Tibial nerve (tissue), 4 donors: Measurements from ENCODE around the gene BMAL1. TPM values are rescaled to one million over a fixed set of nuclear protein-coding genes. Genes with fewer than 3 reads are reported as not detected.

Experiments
- DNase-seq, 2 donors: peaks; one replicate each; pipeline ENCODE4 v3.0.0-alpha.2; 2019; ENCODE audit warnings: low spot score in 2 of 2
- H3K27ac ChIP-seq, 4 donors: fragments of 200-600 bp; sonication (generic) in 3 of 4; one replicate each; pipeline ENCODE4 v1.5.1; 2017 to 2019; ENCODE audit warnings: mild to moderate bottlenecking in 1 of 4
- H3K27me3 ChIP-seq, 2 donors: fragments of 200-600 bp; sonication (generic) in 1 of 2; one replicate each; pipeline versions ENCODE4 v1.5.1 to v1.6.0; 2017 to 2019
- H3K36me3 ChIP-seq, 3 donors: fragments of 200-600 bp; sonication (generic); one replicate each; pipeline ENCODE4 v1.5.1; 2018 to 2019
- H3K4me1 ChIP-seq, 4 donors: fragments of 200-600 bp; sonication (generic) in 3 of 4; one replicate each; pipeline ENCODE4 v1.5.1; 2017 to 2019
- H3K4me3 ChIP-seq, 4 donors: fragments of 200-600 bp; sonication (generic) in 3 of 4; one replicate each; pipeline ENCODE4 v1.5.1; 2017 to 2019; ENCODE audit warnings: mild to moderate bottlenecking in 1 of 4, moderate library complexity in 1 of 4
- H3K9me3 ChIP-seq, 4 donors: fragments of 200-600 bp; sonication (generic) in 3 of 4; one replicate each; pipeline ENCODE4 v1.5.1; 2017 to 2019
- CTCF ChIP-seq, 5 experiments: fragments of 200-600 bp in 3 of 5; fragments of 450-650 bp in 2 of 5; sonication (generic) in 3 of 5; IDR thresholded peaks; one replicate each; pipeline ENCODE4 v1.5.1; 2016 to 2019; ENCODE audit warnings: antibody characterized with exemption in 5 of 5, mild to moderate bottlenecking in 3 of 5, moderate library complexity in 2 of 5
- EP300 ChIP-seq, 2 donors: sonication (generic); formaldehyde crosslinking; IDR thresholded peaks; one replicate each; pipeline ENCODE4 v1.6.1; 2017; ENCODE audit warnings: antibody characterized with exemption in 2 of 2, mild to moderate bottlenecking in 1 of 2
- POLR2A ChIP-seq, 2 donors: fragments of 450-650 bp; IDR thresholded peaks; one replicate each; pipeline ENCODE4 v1.6.1; 2017; ENCODE audit warnings: antibody characterized with exemption in 2 of 2, mild to moderate bottlenecking in 2 of 2, moderate library complexity in 2 of 2
- WGBS, 2 donors: methylation state at CpG; one replicate each; pipeline ENCODE4 v1.1.5; 2018; 5-methylcytosine and 5-hydroxymethylcytosine counted together
- total RNA-seq, 4 donors: library from RNA; depleted of rRNA; stranded (reverse); fragments of >200 nt; gene quantifications; one replicate each; pipeline ENCODE4 v1.1.0, GENCODE V29; 2016

Gene BMAL1
- total RNA-seq, 4 donors from 2014 or later = 34.5 to 61.2 (median 58.0) TPM

- no peak for DNase-seq
- TF ChIP-seq POLR2A (IDR thresholded peaks at IDR 0.05) = no peak
- no peak for TF ChIP-seq EP300 (IDR thresholded peaks at IDR 0.05)
- TF ChIP-seq CTCF (IDR thresholded peaks at IDR 0.05) = no peak
- Histone ChIP-seq H3K27ac (peak overlapping the region in 3 of 4 donors; percentile 30 to 67 (median 32)), H3K27me3 (no peaks in the 10 kb centered on the region), H3K36me3 (peaks cover 0 to 7% (median 0%) of the 10 kb centered on the region in 3 donors), H3K9me3 (no peaks in the 10 kb centered on the region), H3K4me1 (peaks cover 0 to 70% (median 31%) of the 10 kb centered on the region in 4 donors), H3K4me3 (no peak overlapping the region)
- 90 to 94% methylated on average over 11 of the region's 11 CpGs for WGBS, 2 donors
These were observed 38.2 kb downstream of the BMAL1 start for GRCh38 chr11:13315517-13316432.

GRCh38 chr11:13316528-13316961 is 39.0 kb downstream of the BMAL1 start:
- H3K4me1 ChIP-seq = peaks cover 0 to 70% (median 31%) of the 10 kb centered on the region in 4 donors
- H3K27ac ChIP-seq = peak overlapping the region in 3 of 4 donors; percentile 30 to 67 (median 32)
- peaks cover 0 to 5% (median 0%) of the 10 kb centered on the region in 3 donors for H3K36me3 ChIP-seq
- no peaks in the 10 kb centered on the region for H3K9me3 ChIP-seq
- TF ChIP-seq EP300 (IDR thresholded peaks at IDR 0.05) (no peak), CTCF (IDR thresholded peaks at IDR 0.05) (no peak), POLR2A (IDR thresholded peaks at IDR 0.05) (no peak)
- H3K4me3 ChIP-seq = no peak overlapping the region
- WGBS, 2 donors = 58 to 62% methylated on average over 4 of the region's 4 CpGs
- DNase-seq = no peak
- H3K27me3 ChIP-seq = no peaks in the 10 kb centered on the region

DNA sequence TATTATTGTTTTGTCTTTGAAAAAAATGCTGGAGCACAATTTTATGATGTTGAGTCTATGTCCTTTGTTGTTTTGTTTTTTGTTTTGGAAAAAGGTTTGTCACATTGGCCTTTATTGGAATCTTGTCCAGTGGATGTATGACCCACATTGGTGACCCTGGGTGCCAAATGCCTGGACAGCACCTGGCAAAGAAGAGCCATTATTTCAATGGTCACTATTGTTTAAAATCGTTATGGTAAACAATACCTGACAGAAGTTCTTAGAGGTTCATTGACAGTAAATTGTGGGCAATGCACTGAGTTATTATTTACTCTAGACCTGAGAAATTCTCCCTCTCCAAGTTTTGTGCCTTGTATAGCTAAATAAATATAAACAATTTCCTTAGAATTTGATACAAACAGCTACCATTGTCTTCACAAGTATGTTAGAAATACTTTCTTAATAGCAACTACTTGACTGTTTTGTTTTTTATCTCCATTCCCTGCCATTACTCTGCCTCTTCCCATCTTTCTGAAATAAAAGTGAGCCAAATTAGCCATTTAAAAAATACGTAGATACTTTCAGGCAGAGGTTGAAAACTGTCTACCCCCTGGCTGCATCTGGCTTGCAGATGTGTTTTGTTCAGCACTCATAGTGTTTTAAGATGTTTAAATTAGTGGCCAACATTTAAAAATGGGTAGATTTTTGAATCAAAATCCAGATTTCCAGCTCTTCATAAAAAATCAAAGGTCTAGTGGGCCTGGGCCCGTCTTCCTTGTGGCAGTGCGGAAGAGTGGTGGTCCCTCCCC is 39.9 kb downstream of the BMAL1 start:
- 66 to 77% methylated on average over 4 of the region's 4 CpGs for WGBS, 2 donors
- Histone ChIP-seq H3K27me3 (no peaks in the 10 kb centered on the region), H3K27ac (peak overlapping the region in 2 of 4 donors; percentile 8 to 67), H3K4me1 (peaks cover 0 to 65% (median 31%) of the 10 kb centered on the region in 4 donors), H3K4me3 (no peak overlapping the region), H3K36me3 (peaks cover 0 to 5% (median 0%) of the 10 kb centered on the region in 3 donors), H3K9me3 (no peaks in the 10 kb centered on the region)
- TF ChIP-seq POLR2A (IDR thresholded peaks at IDR 0.05) (no peak), EP300 (IDR thresholded peaks at IDR 0.05) (no peak), CTCF (IDR thresholded peaks at IDR 0.05) (no peak)
- DNase-seq = no peak

GRCh38 chr11:13318498-13319295 is 41.1 kb downstream of the BMAL1 start:
- Histone ChIP-seq H3K27me3 (no peaks in the 10 kb centered on the region), H3K36me3 (peaks cover 0 to 5% (median 0%) of the 10 kb centered on the region in 3 donors), H3K4me3 (no peak overlapping the region), H3K9me3 (no peaks in the 10 kb centered on the region), H3K27ac (no peak overlapping the region), H3K4me1 (peaks cover 0 to 62% (median 31%) of the 10 kb centered on the region in 4 donors)
- TF ChIP-seq CTCF (IDR thresholded peaks at IDR 0.05) = no peak
- no peak for TF ChIP-seq POLR2A (IDR thresholded peaks at IDR 0.05)
- TF ChIP-seq EP300 (IDR thresholded peaks at IDR 0.05) = no peak
- no peak for DNase-seq
- WGBS, 2 donors = 29 to 30% methylated on average over 2 of the region's 2 CpGs
